Gastrocnemius medialis (tissue), 4 donors: ENCODE measurements around the gene PKP4.

ENCODE experiments used
- POLR2A ChIP-seq, 2 donors: fragments of 450-650 bp; IDR thresholded peaks; one replicate each; pipeline ENCODE4 v1.6.1; 2017; ENCODE audit warnings: antibody characterized with exemption in 2 of 2, mild to moderate bottlenecking in 2 of 2, moderate library complexity in 2 of 2
- TF ChIP-seq, protein P1 (sequence below), 5 experiments: fragments of 450-650 bp in 3 of 5; fragments of 200-600 bp in 2 of 5; sonication (generic) in 2 of 5; IDR thresholded peaks in 4 of 5; conservative IDR thresholded peaks in 1 of 5; 1 replicate in 4 of 5; 2 replicates in 1 of 5; pipeline ENCODE4 v1.5.1; 2016 to 2019; ENCODE audit warnings: antibody characterized with exemption in 5 of 5, mild to moderate bottlenecking in 3 of 5, moderate library complexity in 3 of 5

DNA sequence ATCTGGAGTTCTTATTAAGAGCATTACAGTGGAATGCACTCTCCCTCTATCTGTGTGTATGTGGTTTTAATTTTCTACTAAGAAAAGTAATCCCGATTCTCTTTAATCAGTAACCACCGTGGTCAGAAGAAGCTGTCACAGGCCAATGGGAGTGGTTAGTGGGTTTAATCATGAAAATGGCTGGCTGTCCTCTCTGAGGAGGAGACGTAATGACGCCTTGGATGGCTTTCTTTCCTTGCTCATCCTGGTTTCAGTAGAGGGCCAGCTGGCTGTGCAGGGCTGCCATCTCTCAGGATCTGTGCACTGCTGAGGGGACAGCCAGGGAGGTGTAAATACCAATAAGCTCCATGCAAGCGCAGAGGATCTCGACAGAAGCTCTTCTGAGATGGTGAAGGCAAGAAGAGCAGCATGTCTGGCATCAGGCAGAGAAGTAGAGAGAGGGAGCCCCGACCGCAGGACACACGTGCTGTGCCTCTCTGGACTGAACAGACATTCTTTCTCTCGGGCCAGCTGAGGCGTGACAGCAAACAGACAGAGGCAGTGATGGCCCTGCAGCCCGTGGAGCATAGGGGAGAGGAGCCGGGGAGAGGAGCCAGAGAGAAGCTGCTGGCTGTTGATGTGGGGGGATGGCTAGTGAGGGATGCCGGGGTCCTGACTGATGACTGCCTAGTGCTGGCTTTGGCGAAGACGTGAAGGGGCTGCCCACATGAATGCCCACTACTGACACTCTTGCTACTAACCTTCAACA is 273.3 kb downstream of the PKP4 start:
- TF ChIP-seq, protein P1, sequence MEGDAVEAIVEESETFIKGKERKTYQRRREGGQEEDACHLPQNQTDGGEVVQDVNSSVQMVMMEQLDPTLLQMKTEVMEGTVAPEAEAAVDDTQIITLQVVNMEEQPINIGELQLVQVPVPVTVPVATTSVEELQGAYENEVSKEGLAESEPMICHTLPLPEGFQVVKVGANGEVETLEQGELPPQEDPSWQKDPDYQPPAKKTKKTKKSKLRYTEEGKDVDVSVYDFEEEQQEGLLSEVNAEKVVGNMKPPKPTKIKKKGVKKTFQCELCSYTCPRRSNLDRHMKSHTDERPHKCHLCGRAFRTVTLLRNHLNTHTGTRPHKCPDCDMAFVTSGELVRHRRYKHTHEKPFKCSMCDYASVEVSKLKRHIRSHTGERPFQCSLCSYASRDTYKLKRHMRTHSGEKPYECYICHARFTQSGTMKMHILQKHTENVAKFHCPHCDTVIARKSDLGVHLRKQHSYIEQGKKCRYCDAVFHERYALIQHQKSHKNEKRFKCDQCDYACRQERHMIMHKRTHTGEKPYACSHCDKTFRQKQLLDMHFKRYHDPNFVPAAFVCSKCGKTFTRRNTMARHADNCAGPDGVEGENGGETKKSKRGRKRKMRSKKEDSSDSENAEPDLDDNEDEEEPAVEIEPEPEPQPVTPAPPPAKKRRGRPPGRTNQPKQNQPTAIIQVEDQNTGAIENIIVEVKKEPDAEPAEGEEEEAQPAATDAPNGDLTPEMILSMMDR (IDR thresholded peaks at IDR 0.05 in 4 of 5, conservative IDR thresholded peaks at IDR 0.05 in 1 of 5): no peak
- no peak for TF ChIP-seq POLR2A (IDR thresholded peaks at IDR 0.05)
